OCI-LY3 (cell line): Measurements from ENCODE around the gene USP6.
"Not testable (repeated sequence)": the region's sequence is repeated elsewhere in the genome, so short reads cannot be mapped to it uniquely, and the experiment has no call there.

ENCODE experiments used
- H2AFZ ChIP-seq: fragments of 200-600, 300-600 bp; shearing (Covaris generic); 2 replicates; pipeline ENCODE4 v1.6.0; 2014; ENCODE audit warnings: antibody characterized with exemption, low read depth, low read length
- H3K27ac ChIP-seq: fragments of 200-600, 300-600 bp; sonication (generic); 2 replicates; pipeline ENCODE4 v1.5.1; 2014; ENCODE audit warnings: mild to moderate bottlenecking, low read length, moderate library complexity, mixed read lengths
- H3K27me3 ChIP-seq: fragments of 200-600, 300-600 bp; sonication (generic); 2 replicates; pipeline ENCODE4 v1.6.1; 2014; ENCODE audit warnings: low read depth, low read length, mixed read lengths
- H3K36me3 ChIP-seq: fragments of 200-600, 300-600 bp; sonication (generic); replicated peaks from 2 replicates; pipeline ENCODE3; 2014; ENCODE audit warnings: low read depth, low read length, mixed read lengths
- H3K4me1 ChIP-seq: fragments of 300-600, 200-600 bp; sonication (generic); 2 replicates; pipeline ENCODE4 v1.6.1; 2014; ENCODE audit warnings: low read length, mixed read lengths
- H3K4me2 ChIP-seq: fragments of 200-600, 300-600 bp; sonication (generic); 2 replicates; pipeline ENCODE4 v1.6.1; 2014; ENCODE audit warnings: low read length, mixed read lengths
- H3K4me3 ChIP-seq: fragments of 300-600, 200-600 bp; sonication (generic); 2 replicates; pipeline ENCODE4 v1.5.1; 2014; ENCODE audit warnings: antibody characterized with exemption, mild to moderate bottlenecking, low read length, moderate library complexity
- H3K79me2 ChIP-seq: fragments of 300-600, 200-600 bp; shearing (Covaris generic); 2 replicates; pipeline ENCODE4 v1.6.1; 2014; ENCODE audit warnings: mild to moderate bottlenecking, low read length, mixed read lengths
- H3K9ac ChIP-seq: fragments of 300-600, 200-600 bp; shearing (Covaris generic); 2 replicates; pipeline ENCODE4 v1.6.0; 2014; ENCODE audit warnings: mild to moderate bottlenecking, low read length, moderate library complexity
- H3K9me3 ChIP-seq: fragments of 200-600, 300-600 bp; shearing (Covaris generic); 2 replicates; pipeline ENCODE4 v1.6.1; 2014; ENCODE audit warnings: low read length, mixed read lengths; ENCODE audit not compliant: insufficient read depth
- H4K20me1 ChIP-seq: fragments of 200-600, 300-600 bp; sonication (generic); 2 replicates; pipeline ENCODE4 v1.6.1; 2016; ENCODE audit warnings: low read length, mixed read lengths; ENCODE audit not compliant: insufficient read depth
- EZH2phosphoT487 ChIP-seq: fragments of 200-600 bp; shearing (Covaris generic); IDR thresholded peaks from 2 replicates; pipeline ENCODE4 v1.6.1; 2018; ENCODE audit warnings: antibody characterized with exemption, mixed run types, low read depth
- TF ChIP-seq, protein P1 (sequence below): fragments of 200-600, 300-600 bp; sonication (generic); IDR thresholded peaks from 2 replicates; pipeline ENCODE4 v1.5.1; 2014; ENCODE audit warnings: antibody characterized with exemption, low read length, low read depth

USP6 gene

GRCh38 chr17:5135726-5136579, 20.1 kb downstream of the USP6 start:
- Histone ChIP-seq H4K20me1 (no peaks in the 10 kb centered on the region), H3K36me3 (no peaks in the 10 kb centered on the region), H3K27ac (no peak overlapping the region), H3K4me1 (no peaks in the 10 kb centered on the region), H3K9me3 (no peaks in the 10 kb centered on the region), H2AFZ (no peak overlapping the region), H3K9ac (no peak overlapping the region), H3K79me2 (no peaks in the 10 kb centered on the region), H3K4me2 (no peak overlapping the region), H3K27me3 (no peaks in the 10 kb centered on the region), H3K4me3 (no peak overlapping the region)
- TF ChIP-seq, protein P1, sequence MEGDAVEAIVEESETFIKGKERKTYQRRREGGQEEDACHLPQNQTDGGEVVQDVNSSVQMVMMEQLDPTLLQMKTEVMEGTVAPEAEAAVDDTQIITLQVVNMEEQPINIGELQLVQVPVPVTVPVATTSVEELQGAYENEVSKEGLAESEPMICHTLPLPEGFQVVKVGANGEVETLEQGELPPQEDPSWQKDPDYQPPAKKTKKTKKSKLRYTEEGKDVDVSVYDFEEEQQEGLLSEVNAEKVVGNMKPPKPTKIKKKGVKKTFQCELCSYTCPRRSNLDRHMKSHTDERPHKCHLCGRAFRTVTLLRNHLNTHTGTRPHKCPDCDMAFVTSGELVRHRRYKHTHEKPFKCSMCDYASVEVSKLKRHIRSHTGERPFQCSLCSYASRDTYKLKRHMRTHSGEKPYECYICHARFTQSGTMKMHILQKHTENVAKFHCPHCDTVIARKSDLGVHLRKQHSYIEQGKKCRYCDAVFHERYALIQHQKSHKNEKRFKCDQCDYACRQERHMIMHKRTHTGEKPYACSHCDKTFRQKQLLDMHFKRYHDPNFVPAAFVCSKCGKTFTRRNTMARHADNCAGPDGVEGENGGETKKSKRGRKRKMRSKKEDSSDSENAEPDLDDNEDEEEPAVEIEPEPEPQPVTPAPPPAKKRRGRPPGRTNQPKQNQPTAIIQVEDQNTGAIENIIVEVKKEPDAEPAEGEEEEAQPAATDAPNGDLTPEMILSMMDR, result no peak
- TF ChIP-seq EZH2phosphoT487, result no peak

DNA sequence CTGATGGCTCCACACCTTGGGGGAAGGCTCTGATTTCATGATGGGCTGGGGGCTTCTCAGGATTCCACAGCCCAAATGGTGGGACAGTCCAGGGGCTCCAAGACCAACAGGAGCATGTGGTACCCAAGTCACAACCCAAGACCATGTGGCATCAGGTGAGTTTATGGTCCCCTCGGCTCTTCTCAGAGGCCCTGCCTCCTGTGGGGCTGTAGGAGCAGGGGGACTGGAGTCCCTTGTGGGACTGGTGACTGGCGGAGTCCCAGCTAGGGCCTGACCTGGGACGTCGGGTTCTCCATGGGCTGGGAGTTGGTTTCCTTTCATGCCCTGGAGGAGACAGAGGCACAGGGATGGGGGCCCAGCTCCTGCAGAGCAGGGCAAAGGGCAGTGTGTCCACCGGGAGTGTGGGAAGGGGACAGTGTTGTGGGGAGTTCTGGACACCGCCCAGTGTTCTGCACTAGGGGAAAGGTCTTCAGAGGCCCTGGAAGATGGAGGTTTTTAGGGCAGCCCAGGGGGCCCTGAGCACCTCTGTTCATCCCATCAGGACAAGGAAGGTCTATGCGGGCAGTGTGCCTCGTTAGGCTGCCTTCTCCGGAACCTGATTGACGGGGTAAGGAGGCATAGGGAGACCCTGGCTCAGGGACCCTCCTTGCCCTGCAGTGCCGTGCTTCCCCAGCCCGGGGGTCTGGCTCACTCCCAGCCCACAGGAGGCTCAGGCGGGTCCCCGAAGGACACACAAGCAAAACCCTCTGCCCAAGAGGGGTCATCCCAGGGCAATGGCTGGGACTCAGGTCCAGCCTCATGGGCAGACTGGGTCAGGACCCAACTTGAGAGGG, 21.0 kb downstream of the USP6 start:
- not testable (repeated sequence) for H3K4me3 ChIP-seq, H3K27ac ChIP-seq, H2AFZ ChIP-seq, H3K4me2 ChIP-seq, H4K20me1 ChIP-seq, H3K9me3 ChIP-seq, H3K27me3 ChIP-seq, H3K36me3 ChIP-seq, H3K4me1 ChIP-seq, H3K9ac ChIP-seq, H3K79me2 ChIP-seq

- not testable (repeated sequence) for H3K36me3 ChIP-seq, H3K4me1 ChIP-seq, H3K27ac ChIP-seq, H3K9me3 ChIP-seq, H3K27me3 ChIP-seq, H3K4me2 ChIP-seq, H2AFZ ChIP-seq, H4K20me1 ChIP-seq, H3K9ac ChIP-seq, H3K4me3 ChIP-seq, H3K79me2 ChIP-seq
These were observed 21.8 kb downstream of the USP6 start for GRCh38 chr17:5137511-5138197.

GRCh38 chr17:5138198-5138544, 22.3 kb downstream of the USP6 start:
- not testable (repeated sequence) for H3K27me3 ChIP-seq, H3K9me3 ChIP-seq, H3K79me2 ChIP-seq, H3K27ac ChIP-seq, H3K4me1 ChIP-seq, H3K4me3 ChIP-seq, H2AFZ ChIP-seq, H4K20me1 ChIP-seq, H3K4me2 ChIP-seq, H3K9ac ChIP-seq, H3K36me3 ChIP-seq

DNA sequence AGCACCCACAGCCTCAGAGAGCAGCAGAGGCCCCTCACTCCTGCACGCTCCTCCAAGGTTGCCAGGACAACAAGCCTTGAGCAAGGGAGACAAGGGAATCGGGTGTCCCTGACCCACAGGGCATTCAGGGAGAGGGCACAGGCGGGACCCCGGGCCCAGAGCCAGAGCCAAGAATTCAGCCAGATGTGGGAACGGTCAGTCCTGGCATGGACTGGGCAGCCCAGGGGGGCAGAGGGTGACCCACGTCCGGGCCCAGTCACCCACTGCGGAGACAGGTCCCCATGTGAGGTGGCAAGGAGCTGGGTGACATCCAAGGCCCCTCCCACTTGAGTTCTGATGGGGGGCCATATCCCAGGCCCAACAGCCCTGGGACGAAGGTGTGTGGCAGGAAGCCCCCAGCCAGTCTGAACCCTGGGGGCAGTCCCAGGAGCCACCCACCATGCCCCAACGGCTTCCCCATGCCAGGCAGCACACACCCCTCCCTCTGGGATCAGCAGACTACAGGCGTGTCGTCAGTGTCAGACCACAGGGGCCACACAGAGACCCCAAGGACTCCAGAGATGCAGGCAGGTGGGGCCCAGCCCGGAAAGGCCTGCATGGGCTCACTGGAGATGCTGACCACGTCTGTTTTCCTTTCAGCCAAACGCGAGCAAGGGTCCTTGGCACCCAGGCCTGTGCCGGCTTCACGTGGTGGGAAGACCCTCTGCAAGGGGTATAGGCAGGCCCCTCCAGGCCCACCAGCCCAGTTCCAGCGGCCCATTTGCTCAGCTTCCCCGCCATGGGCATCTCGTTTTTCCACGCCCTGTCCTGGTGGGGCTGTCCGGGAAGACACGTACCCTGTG, 23.0 kb downstream of the USP6 start:
- H3K27ac ChIP-seq, result no peak overlapping the region
- no peaks in the 10 kb centered on the region for H3K27me3 ChIP-seq
- H2AFZ ChIP-seq, result no peak overlapping the region
- H3K9ac ChIP-seq, result no peak overlapping the region
- no peaks in the 10 kb centered on the region for H3K9me3 ChIP-seq
- no peak overlapping the region for H3K4me3 ChIP-seq
- no peaks in the 10 kb centered on the region for H3K79me2 ChIP-seq
- H3K36me3 ChIP-seq, result no peaks in the 10 kb centered on the region
- no peaks in the 10 kb centered on the region for H3K4me1 ChIP-seq
- no peaks in the 10 kb centered on the region for H4K20me1 ChIP-seq
- TF ChIP-seq EZH2phosphoT487, result no peak
- TF ChIP-seq, protein P1, result no peak
- H3K4me2 ChIP-seq, result no peak overlapping the region
